Suppressor macrophage treated with lipopolysaccharide for 1 hour (primary cell): ENCODE measurements around the gene CACNA2D1.

Experiments
- DNase-seq, 3 donors: peaks; one replicate each; pipeline ENCODE4 v3.0.0-alpha.2; 2020 to 2022

Gene CACNA2D1

DNA sequence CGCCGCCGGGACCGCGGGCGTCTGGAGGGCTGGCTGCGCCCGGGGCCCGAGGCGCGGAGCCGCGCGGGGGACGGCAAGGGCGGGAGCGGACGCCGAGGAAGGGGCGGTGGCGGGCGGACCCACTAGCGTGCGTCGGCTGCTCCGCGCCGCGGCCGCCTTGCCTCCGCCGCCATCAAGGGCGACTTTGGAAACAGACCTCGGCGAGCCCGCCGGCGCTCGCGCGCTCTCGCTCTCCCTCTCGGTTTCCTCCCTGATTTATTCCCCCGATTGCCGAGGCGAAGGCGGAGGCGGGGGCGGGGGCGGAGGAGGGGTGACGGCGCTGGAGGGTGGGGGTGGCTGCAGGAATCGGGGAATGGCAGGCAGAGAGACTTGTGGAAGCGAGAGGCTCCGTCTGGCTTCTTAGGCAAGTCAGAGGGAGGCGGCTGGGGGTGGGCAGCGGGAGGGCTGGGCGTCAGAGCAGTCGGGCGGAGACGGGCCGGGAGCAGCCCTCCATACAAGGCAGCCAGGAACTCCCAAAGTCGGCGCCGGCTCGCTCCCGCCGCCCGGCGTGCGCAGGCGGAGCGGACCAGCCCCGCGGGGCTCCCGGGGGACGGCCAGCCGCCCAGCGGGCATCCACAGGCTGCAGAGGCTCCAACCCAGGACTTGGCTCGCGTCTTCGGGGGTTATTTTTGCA, at the start of gene CACNA2D1:
Gene CACNA2D1, minus strand, starts transcription at position 231 of the 673 bp plus-strand sequence.
- DNase-seq, result peak in 2 of 3 donors; percentile 18 to 43

DNA sequence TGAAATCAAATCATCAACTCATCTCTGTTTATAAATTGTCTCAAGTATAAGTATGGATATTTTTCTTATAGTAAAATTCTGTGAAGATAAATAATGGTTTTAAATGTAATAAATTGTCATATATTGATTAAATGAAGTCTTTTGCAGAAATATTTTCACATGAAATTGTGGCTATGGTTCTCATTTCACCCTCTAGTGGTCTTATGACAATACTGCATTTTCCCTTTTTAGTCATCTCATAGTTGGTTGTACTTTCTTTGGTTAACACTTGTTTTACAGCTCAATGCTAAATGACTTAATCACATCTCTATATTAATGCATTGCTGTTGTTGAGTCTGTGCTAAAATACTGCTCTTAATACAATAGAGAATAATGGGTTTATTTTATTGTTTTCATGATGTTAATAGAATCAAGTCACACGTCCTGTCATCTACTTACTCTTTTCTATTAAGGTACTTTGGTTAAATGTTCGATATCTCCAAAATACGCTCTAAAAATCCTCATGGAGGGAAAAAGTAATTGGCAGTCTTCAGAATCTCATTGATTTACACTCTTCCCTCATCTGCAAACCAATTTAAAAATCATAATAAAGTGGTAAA, 38.0 kb upstream of the CACNA2D1 start:
- peak; percentile 1 to 33 (median 23) for DNase-seq

DNA sequence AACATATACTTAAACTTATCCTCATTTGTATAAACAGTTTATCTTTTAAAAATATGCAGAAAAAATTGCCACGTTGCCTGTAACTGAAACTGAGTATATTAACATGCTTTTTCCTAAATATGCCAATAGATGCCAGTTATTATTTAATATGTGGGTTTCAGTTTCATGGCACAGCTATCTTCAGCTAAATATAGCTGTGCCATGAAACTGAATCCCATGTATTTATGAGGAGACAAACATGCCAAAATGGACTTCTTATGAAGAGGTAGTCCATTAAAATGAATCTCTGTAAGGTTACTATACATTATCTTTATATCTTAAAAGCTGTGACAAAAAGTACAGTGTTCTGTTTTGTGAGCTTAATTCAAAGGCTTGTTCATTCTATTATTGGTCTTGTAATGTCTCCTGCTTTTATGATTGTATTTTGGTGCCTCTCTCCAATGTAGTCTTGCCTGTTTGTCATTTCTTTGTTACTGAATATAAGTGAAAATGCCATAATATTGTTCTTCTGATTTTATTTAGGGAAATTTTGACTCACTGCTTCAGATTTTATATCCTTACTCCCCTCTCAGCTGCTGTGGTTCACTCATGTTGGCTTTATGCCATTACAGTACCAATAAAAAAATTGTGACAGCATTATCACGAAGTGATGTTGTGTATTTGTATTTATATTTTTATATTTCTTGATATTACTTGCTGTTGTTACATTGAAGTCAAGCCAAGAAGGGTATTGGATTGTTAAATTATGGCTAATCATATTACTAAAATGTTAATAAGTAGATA, 34.3 kb upstream of the CACNA2D1 start:
- no peak for DNase-seq

DNA sequence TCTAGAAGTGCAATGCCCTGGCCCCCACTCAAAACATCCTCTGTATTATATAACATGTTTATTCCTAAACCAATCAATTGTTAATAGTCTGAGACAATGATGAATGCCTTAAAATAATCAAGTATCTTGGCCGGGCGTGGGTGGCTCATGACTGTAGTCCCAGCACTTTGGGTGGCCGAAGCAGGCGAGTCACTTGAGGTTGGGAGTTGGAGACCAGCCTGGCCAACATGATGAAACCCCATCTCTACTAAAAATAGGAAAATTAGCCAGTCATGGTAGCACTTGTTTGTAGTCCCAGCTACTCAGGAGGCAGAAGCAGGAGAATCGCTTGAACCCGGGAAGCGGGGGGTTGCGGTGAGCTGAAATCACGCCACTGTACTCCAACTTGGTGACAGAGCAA, 29.4 kb upstream of the CACNA2D1 start:
- no peak for DNase-seq

DNA sequence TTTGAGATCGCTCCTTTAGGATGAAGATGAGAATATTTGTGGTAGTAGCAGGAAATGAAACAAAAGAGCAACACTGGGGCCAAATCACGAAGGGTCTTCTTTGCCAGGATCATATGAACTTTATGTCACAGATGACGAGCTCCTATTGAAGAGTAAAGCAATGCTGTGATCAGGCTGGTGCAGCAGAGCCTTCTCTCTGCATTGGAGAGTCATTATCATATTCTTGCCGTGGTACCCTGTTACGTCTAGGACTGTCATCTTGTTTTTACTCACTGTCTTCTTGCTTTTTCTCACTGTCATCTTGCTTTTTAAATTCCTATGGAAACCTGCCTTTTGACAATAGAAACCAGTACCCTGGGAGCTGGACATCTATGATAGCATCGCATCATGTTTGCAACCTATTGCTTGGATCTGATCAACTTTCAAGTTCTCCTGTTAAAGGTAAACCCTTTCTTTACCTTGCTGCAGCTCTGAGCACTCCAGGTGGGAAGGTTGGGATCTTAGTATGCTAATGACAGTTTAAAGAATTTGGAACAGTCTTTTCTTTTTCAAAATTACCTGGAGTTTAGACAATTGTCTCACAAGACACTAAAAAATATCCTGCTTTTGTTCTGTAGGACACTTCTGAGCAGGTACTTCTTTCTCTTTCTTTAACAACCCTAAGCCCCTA, 27.9 kb upstream of the CACNA2D1 start:
- DNase-seq, result no peak

DNA sequence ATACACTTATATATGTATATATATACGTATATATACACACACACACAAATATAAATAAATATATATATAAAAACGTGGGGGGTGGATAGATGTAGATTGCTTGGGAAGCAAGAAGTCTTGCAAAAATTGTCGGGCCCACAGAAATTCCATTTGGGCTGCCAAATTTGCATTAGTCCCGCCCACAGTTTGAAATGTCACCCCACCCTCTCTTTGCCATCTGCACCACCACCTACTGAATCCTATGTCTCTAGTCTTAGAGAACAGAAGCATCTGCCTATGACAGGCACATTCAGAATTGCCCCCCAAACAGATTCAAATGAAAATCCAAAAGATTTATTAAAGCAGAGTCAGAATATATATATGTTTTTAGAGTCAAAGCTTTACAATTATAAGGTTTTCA, 25.6 kb upstream of the CACNA2D1 start:
- DNase-seq, result no peak

DNA sequence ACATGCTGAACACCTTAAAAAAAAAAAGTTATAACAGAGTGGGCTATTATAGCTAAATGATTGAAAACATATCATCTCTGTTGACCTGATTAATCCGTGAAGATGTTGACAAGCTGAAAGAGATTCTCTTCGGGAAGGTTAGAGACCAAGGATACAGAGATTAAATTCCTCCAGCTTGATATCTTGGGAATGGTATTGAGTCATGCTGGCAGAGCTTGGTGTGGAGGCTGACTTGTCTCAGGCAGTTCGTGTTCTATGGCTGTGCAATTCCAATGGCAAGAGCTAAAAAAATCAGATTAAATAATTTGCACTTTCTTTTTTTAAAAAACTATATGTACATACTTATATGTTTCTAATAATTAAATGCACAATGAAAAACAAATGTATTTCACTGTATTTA, 24.9 kb upstream of the CACNA2D1 start:
- no peak for DNase-seq

DNA sequence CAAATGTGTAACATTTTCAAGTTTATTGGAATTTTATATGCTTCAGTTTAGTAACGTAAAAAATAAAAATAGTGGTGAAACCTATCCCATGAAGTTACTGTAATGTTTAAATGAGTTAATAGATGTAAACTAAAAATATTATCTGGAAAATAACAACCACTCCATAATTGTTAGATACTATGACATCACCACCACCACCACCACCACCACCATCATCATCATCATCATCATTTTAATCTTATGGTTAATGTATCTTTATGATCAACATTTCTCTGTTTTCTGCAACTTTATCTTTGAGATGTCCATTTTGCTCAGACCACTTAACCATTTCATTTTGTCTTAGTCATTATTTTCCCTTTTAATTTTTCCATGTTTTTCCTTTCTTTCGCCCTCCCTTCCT, 23.4 kb upstream of the CACNA2D1 start:
- no peak for DNase-seq

DNA sequence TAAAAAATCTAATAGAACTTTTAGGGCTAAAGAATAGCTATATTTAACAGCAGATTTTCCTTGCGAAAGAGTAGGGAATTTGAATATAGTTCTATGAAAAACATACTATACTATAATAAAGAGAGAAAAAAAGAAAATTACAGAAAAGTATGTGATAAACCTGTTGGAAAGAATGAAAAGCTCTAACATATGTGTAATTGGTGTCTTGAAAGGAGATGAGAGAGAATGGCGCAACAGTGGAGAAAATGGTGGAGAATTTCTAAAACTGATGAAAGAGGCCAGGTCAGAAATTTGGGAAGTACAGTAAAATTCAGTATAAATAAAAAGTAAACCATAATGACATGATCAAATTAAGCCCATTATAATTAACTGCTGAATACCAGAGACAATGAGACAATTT, 20.8 kb upstream of the CACNA2D1 start:
- DNase-seq, result no peak

DNA sequence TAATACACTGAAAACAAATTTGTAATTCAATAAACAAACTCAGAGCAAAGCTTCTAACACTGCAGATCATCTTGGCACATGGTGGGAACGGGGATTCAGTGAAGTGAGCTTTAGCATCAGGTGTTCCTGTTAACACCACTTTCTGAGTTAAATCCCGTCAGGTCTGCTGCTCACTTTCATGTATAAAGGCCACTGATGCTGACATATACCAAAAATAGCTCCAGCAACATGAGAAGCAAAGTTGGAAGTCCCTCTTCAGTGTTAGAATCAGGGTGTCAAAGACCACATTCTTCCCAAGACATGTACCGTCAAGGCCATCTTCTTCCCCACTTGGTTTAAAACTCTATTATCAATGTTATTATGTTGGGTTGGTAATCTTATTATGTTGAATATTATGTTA, 11.7 kb upstream of the CACNA2D1 start:
- no peak for DNase-seq

DNA sequence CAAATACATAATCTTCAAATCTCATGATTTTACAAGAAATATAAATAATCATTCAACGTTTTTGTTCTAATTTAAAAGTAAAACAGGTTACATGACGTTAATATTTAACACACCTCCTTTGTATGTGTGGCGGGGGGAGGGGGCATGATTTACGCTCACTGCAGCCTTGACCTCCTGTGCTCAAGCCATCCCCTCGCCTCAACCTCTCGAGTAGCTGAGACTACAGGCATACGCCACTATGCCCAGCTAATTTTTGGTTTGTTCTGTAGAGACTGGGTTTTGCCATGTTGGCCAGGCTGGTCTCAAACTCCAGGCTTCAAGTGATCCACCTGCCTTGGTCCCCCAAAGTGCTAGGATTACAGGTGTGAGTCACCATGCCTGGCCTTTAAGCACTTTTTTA, 7.2 kb upstream of the CACNA2D1 start:
- no peak for DNase-seq

DNA sequence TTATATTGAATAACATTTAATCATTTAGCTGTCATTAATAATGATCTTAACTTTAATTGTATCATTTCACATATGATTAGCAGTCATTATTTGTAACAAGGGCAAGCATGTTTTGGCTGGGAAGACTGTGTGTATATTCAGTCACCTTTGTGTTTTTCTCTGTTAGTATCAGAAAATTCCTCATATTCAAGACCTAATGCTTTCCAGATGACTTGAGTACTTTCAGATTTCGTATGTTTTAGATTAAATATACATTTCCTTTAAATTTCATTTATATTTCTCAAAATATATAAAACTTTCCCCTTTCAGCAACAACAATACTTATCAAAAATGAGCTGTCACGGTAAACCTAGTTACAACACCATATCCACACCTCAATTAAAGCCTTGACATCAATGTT, 6.3 kb upstream of the CACNA2D1 start:
- DNase-seq, result no peak

DNA sequence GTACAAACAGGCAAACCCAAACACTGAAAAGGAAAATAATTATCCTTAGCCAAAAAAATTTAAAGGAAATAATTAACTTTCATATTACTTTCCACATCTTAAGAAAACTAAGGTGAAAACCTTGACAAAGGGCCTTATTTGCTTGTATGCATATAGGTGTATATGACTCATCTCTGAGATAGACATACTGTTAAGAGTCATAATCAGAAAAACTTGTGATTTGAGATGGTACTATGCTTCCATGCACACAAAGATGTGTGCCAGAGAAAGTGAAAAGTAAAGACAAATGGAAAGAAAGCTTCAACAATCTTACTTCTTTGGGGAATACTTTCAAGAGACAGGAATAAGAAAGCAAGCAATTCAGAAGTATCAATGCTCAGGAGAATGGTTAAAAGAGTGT, 3.3 kb upstream of the CACNA2D1 start:
- DNase-seq, result no peak

DNA sequence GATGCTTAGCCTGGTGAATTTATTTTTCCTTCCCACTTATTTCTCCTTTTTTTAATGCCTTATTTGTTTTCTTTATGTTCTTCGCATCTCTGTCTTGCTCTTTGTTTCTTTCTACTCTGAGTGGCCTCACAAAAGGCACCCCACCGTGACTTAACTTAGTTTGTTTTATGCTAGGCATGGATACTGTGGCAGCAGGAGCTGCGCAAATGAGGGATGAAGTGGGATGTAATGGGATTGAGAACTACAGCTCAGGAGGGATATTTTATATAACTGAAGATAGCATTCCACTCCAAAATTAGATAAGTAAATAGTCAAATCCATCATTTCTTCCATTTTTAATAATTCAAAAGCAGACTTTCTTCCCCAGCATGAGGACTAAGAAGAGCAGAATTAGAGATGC, 1.7 kb upstream of the CACNA2D1 start:
- DNase-seq, result no peak

DNA sequence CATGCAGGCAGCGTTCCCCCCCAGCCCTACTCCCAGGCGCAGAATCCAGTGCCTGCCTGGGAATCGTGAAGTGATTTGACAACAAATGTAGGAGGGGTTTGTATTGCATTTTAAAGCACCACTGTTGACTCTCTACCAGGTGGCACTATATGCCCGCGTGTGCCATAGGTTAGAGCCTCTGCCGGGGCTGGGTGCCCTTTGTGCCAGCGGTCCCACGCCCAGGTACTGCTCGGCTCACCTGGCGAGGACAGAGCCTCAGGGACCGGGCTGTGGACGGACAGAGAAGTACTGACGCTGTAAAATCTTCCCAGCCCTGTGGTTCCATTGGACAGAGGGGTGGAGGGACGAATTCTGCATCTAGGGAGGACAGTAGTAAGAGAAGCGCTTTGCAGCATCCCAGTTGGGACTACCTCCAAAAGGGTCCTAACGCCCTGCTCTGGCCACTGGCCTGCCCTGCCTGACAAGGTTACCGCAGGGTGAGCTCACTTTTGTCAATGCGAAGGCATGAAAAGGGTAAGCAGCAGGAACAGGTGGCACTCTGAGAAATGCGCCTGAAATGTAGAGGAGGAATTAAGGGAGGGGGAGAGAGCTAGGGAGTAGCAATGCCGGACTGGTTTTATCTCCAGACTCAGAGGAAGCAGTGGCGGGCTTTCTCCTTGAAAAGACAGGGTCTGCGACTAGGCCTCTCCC, 788 bp upstream of the CACNA2D1 start:
- DNase-seq, result no peak

DNA sequence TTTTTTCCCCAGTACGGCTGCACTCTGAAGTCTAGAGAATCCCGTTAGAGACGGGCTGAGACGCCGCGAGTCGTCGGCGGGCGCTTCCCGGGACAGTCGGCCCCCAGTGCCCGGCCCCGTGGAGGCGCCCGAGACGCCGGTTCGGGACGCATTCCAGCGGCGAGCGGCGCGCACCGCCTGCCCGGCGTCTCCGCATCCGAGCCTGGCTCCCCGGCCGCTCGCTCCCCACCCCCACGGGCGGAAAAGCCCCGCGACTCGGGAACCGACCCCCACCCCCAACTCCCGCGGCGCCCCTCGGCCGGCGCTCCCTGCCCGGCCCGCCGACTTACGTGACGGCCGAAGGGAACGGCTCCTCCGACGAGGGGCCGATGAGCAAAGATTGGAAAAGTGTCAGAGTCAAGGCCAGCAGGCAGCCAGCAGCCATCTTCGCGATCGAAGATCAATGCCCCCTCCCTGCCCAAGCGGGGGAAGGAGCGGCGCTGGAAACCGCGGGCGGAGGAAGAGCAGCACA, 486 bp downstream of the CACNA2D1 start:
- peak in 1 of 3 donors; percentile 19 for DNase-seq

DNA sequence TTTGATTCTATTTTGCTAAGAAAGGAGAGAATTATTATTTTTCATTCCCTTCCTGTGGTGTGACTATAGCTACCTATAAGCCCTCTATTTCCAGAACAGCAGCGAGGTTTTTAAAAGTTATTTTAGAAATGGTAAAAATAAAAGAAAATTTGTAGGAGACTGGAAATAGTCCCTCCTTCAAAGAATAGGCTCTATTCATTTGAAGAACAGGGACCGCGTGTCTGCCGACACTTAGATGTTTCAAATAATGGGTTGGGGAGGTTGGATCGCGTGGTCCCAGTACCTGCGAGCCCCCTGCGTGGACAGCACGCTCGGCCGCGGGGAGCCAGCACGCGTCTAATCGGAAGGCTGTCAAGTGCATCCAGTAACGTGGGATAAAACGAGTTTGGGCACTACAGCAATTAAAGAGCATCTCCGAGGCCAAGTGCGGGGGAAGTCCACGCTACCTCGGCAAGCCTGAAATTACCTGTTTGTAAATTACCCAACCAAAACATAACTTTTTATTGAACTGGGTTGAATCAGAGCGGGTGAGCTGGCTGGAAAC, 1.0 kb downstream of the CACNA2D1 start:
- no peak for DNase-seq

DNA sequence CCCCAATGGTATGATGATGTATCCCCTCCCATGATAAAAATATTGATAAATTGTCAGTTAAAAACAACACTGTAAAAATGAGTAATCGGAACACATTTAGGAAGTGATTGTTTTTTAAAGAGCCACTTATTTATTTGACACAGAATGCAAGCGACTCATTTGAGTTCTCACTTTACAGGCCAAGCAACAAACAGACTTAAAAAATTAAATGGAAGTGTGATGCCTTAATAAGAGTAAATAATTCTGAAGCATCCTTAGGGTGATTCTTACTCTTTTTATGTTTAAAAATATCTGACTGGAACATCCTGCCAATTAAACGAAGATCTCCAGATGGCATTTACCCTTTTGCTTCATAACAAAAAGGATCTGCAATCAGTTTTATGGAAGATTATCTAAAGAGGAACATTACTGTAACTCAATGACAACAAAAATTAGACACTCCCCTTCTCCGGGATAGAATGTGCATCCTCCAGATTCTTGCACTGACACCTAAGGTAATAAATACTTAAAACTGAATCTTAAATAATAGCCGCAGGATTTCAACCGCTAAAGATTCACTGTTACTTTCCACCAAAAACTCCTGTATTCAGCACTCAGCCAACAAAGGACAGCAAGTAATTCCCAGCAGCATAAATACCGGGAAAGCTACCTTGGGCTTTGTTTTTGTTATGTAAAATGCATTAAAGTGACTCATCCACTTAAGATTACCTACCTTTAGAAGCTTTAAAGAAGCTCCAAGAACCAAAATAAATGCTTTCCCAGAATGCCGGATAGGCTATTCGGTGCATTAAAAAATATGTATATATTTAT, 1.7 kb downstream of the CACNA2D1 start:
- DNase-seq, result no peak

DNA sequence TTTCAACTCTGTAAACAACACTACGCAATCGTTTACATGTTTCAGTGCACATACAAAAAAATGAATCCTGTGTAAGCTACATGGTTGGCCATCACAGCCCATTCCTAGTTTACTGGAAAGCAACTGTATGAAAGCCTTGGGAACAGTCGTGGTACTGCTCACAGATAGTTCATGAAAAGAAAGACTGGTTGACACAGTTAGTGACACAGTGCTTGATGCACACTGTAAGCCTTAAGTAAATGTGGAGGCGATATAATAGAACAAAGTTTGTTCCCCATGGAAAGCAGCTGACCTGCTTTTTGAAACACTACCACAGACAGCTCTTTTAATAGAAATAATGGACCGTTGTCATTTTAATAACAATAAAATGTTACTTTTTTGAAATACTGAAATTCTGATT, 5.1 kb downstream of the CACNA2D1 start:
- no peak for DNase-seq

DNA sequence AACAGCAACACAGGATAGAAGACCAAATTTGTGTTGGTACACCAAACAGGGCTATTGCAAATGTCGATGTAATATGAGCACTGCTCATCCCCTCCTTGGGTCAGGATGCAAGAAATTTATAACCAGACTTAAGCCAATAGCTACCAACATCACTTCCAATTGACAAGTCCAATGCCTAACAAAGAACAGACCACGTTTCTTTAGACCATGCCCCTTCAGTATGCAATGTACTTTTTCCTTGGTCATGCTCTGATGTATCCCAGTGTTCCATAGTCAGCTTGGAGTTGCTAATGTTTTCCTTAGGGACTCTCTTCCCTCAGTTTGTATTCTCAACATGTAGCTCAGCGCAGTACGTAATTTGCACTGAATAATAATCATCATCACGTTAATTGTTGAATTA, 7.8 kb downstream of the CACNA2D1 start:
- DNase-seq, result no peak

DNA sequence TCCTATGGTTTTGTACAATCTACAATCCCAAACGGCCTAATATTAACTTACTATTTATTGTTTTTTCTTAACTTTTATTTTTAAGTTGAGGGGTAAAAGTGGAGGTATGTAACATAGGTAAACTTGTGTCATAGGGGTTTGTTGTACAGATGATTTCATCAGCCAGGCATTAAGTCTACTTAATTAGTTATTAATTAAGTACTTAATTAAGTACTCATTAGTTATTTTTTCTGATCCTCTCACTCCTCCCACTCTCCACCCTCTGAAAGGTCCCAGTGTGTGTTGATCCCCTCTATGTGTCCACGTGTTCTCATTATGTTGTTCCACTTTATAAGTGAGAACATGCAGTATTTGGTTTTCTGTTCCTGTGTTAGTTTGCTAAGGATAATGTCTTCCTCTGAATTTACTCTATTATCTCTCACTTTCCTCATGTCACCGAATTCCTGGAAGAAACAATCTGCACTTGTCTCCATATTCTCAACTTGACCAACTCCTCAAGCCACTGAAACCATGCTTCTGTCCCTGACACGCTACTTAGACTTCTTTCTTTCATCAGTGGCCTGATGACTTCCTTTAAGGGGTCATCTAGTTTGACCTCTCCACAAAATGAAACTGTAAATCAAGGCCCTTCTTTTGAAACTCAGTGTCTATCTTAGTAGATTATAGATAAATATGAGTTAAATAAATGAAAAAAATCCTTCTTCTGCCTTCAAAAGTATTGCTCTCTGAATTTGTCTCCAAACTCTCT, 9.1 kb downstream of the CACNA2D1 start:
- DNase-seq, result no peak
